Natural killer cell (primary cell): Measurements from ENCODE around the gene IL17RD. TPM values are rescaled to one million over a fixed set of nuclear protein-coding genes. Genes with fewer than 3 reads are reported as not detected.

Experiments
- ATAC-seq, 3 donors: fragments of 150-1000 bp in 2 of 3; fragments of 200-7000 bp in 1 of 3; cut with Tn5 transposase; 1 replicate in 1 of 3; 2 replicates in 2 of 3; pipeline ENCODE4 v1.10.0; 2021; ENCODE audit warnings: mild to moderate bottlenecking in 2 of 3, moderate library complexity in 2 of 3
- DNase-seq, 2 donors: peaks; one replicate each; pipeline versions ENCODE4 v3.0.0 to v3.0.0-alpha.2; 2013 to 2021; ENCODE audit warnings: mixed read lengths in 1 of 2
- H3K27ac ChIP-seq: one replicate; pipeline ENCODE4 v1.5.1; 2013; ENCODE audit warnings: mild to moderate bottlenecking, low read length
- H3K27me3 ChIP-seq: one replicate; pipeline ENCODE4 v1.6.1; 2013; ENCODE audit warnings: low read length; ENCODE audit not compliant: control insufficient read depth, insufficient read depth
- H3K36me3 ChIP-seq: one replicate; pipeline ENCODE4 v1.6.1; 2013; ENCODE audit warnings: low read length; ENCODE audit not compliant: control insufficient read depth, insufficient read depth
- H3K4me1 ChIP-seq: one replicate; pipeline ENCODE4 v1.6.1; 2013; ENCODE audit warnings: low read length; ENCODE audit not compliant: control insufficient read depth, insufficient read depth
- H3K4me3 ChIP-seq: one replicate; pipeline ENCODE4 v1.5.1; 2013; ENCODE audit warnings: low read length
- H3K9me3 ChIP-seq: one replicate; pipeline ENCODE4 v1.6.1; 2013; ENCODE audit warnings: low read length; ENCODE audit not compliant: control insufficient read depth, insufficient read depth
- H3K27ac Mint-ChIP-seq, 2 donors: one replicate each; pipeline ENCODE4 v1.8.0; 2022; ENCODE audit warnings: mild to moderate bottlenecking in 2 of 2, mixed read lengths in 2 of 2, moderate library complexity in 1 of 2
- H3K27me3 Mint-ChIP-seq, 2 donors: one replicate each; pipeline ENCODE4 v1.8.0; 2022; ENCODE audit warnings: low read depth in 2 of 2, mixed read lengths in 2 of 2
- H3K36me3 Mint-ChIP-seq: one replicate; pipeline ENCODE4 v1.8.0; 2022; ENCODE audit warnings: mixed read lengths
- H3K4me1 Mint-ChIP-seq, 2 donors: one replicate each; pipeline ENCODE4 v1.8.0; 2022; ENCODE audit warnings: mixed read lengths in 2 of 2
- H3K4me3 Mint-ChIP-seq: one replicate; pipeline ENCODE4 v1.8.0; 2022; ENCODE audit warnings: mild to moderate bottlenecking, moderate library complexity, mixed read lengths
- H3K9me3 Mint-ChIP-seq, 2 donors: one replicate each; pipeline ENCODE4 v1.8.0; 2022; ENCODE audit warnings: mixed read lengths in 2 of 2
- WGBS: methylation state at CpG from one replicate; pipeline ENCODE4 v1.1.7; 2013; ENCODE audit warnings: missing lambda C conversion rate; ENCODE audit not compliant: insufficient coverage; 5-methylcytosine and 5-hydroxymethylcytosine counted together
- intact Hi-C: fragments of 100-400 bp; cut with micrococcal nuclease; formaldehyde crosslinking; loops from one replicate; pipeline ENCODE4 v1.14.2; 2022
- total RNA-seq, 4 donors: library from RNA; stranded (reverse); fragments of 120-200 nt in 1 of 4; gene quantifications; one replicate each; pipeline versions ENCODE4 v1.2.3 to v1.2.4, GENCODE V29; 2013 to 2022
- TF ChIP-seq, protein P1 (sequence below): fragments of 200-600 bp; IDR thresholded peaks from one replicate; pipeline ENCODE4 v1.8.0; 2022; ENCODE audit warnings: antibody characterized with exemption

The IL17RD gene
- total RNA-seq, 3 donors from 2014 or later (not counting 1 experiment from before 2014, with no cell fraction given), result 0.05 to 0.08 TPM; not detected in 1

- H3K9me3 Mint-ChIP-seq, result no peaks in the 10 kb centered on the region
- intact Hi-C loops, result no loop called here
- H3K27ac Mint-ChIP-seq, result no peak overlapping the region
- Histone ChIP-seq H3K9me3 (no peaks in the 10 kb centered on the region), H3K27ac (no peak overlapping the region), H3K4me1 (peaks cover 10% of the 10 kb centered on the region), H3K36me3 (no peaks in the 10 kb centered on the region), H3K27me3 (no peaks in the 10 kb centered on the region), H3K4me3 (no peak overlapping the region)
- no peak overlapping the region for H3K4me3 Mint-ChIP-seq
- H3K36me3 Mint-ChIP-seq, result no peaks in the 10 kb centered on the region
- peaks cover 9% of the 10 kb centered on the region in 2 donors for H3K4me1 Mint-ChIP-seq
- H3K27me3 Mint-ChIP-seq, result peaks cover 6 to 14% of the 10 kb centered on the region in 2 donors
- no peak for ATAC-seq
- 97% methylated on average over 2 of the region's 4 CpGs for WGBS
- no peak for DNase-seq
- TF ChIP-seq, protein P1, sequence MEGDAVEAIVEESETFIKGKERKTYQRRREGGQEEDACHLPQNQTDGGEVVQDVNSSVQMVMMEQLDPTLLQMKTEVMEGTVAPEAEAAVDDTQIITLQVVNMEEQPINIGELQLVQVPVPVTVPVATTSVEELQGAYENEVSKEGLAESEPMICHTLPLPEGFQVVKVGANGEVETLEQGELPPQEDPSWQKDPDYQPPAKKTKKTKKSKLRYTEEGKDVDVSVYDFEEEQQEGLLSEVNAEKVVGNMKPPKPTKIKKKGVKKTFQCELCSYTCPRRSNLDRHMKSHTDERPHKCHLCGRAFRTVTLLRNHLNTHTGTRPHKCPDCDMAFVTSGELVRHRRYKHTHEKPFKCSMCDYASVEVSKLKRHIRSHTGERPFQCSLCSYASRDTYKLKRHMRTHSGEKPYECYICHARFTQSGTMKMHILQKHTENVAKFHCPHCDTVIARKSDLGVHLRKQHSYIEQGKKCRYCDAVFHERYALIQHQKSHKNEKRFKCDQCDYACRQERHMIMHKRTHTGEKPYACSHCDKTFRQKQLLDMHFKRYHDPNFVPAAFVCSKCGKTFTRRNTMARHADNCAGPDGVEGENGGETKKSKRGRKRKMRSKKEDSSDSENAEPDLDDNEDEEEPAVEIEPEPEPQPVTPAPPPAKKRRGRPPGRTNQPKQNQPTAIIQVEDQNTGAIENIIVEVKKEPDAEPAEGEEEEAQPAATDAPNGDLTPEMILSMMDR, result no peak
These were observed 38.9 kb downstream of the IL17RD start for GRCh38 chr3:57126244-57126643.

GRCh38 chr3:57120451-57121174 lies 44.5 kb downstream of the IL17RD start:
- WGBS, result 93% methylated on average over 10 of the region's 10 CpGs
- H3K27me3 Mint-ChIP-seq, result peaks cover 6 to 11% of the 10 kb centered on the region in 2 donors
- no peak overlapping the region for H3K27ac ChIP-seq
- H3K27me3 ChIP-seq, result no peaks in the 10 kb centered on the region
- H3K9me3 Mint-ChIP-seq, result no peaks in the 10 kb centered on the region
- H3K9me3 ChIP-seq, result no peaks in the 10 kb centered on the region
- no peaks in the 10 kb centered on the region for H3K36me3 ChIP-seq
- TF ChIP-seq, protein P1, result no peak
- intact Hi-C loops, result no loop called here
- no peaks in the 10 kb centered on the region for H3K36me3 Mint-ChIP-seq
- no peak overlapping the region for H3K4me3 Mint-ChIP-seq
- no peak overlapping the region for H3K4me3 ChIP-seq
- H3K4me1 ChIP-seq, result no peaks in the 10 kb centered on the region
- H3K4me1 Mint-ChIP-seq, result no peaks in the 10 kb centered on the region
- no peak for DNase-seq
- ATAC-seq, result no peak
- H3K27ac Mint-ChIP-seq, result no peak overlapping the region

DNA sequence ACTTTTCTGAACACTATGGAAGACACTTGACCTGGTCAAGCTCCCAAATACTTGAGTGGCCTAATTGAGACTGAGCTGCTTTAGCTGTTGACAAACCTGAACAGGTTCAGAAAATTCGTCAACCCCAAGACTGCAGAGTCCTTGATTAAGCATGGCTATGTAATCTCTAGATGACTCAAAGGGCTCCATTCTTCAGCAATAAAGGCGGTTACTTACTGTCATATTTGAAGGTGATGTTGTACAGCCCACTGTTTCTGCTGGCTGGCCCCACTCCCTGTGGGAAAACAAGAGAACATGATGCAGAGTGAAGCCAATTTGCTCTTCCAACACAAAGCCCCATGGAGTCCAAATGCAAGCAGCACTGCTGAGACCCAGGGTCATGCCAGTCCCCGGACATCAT lies 45.1 kb downstream of the IL17RD start:
- Histone ChIP-seq H3K36me3 (no peaks in the 10 kb centered on the region), H3K27ac (no peak overlapping the region), H3K4me1 (no peaks in the 10 kb centered on the region), H3K9me3 (no peaks in the 10 kb centered on the region), H3K27me3 (no peaks in the 10 kb centered on the region), H3K4me3 (no peak overlapping the region)
- Mint-ChIP-seq H3K27me3 (peaks cover 6 to 11% of the 10 kb centered on the region in 2 donors), H3K4me3 (no peak overlapping the region), H3K36me3 (no peaks in the 10 kb centered on the region), H3K27ac (no peak overlapping the region), H3K9me3 (no peaks in the 10 kb centered on the region), H3K4me1 (no peaks in the 10 kb centered on the region)
- intact Hi-C loops, result no loop called here
- TF ChIP-seq, protein P1, result no peak
- DNase-seq (no peak), ATAC-seq (no peak)
- whole genome bisulfite sequencing, result 90% methylated on average over 3 of the region's 3 CpGs

DNA sequence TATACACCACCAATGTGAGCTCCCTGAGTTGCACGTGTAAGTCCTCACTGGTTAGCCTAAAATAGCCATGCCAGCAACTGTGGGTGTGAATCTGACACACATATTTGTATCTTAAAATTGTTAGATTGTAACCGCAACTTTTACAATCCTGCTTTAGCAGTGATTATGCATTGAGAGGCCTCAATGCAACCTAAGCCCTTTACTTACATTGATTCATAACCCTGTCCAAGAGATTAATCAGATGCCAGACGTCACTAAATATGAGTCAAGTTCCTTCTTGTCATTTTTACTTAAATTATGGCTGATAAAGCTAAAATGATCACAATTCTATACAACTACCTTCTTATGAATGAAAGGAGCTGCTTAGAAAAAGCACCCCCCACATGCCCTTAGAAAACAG lies 46.9 kb downstream of the IL17RD start:
- Histone ChIP-seq H3K4me3 (no peak overlapping the region), H3K27ac (no peak overlapping the region), H3K36me3 (no peaks in the 10 kb centered on the region), H3K9me3 (no peaks in the 10 kb centered on the region), H3K27me3 (no peaks in the 10 kb centered on the region), H3K4me1 (no peaks in the 10 kb centered on the region)
- Mint-ChIP-seq H3K4me3 (no peak overlapping the region), H3K27me3 (peaks cover 3 to 9% of the 10 kb centered on the region in 2 donors), H3K9me3 (no peaks in the 10 kb centered on the region), H3K36me3 (no peaks in the 10 kb centered on the region), H3K4me1 (no peaks in the 10 kb centered on the region), H3K27ac (no peak overlapping the region)
- 57% methylated on average over 3 of the region's 3 CpGs for WGBS
- DNase-seq, result no peak
- intact Hi-C loops, result no loop called here
- ATAC-seq, result no peak
- TF ChIP-seq, protein P1, result no peak
